ENCODE data around the gene STOX1. TPM values are rescaled to one million over a fixed set of nuclear protein-coding genes. Genes with fewer than 3 reads are reported as not detected.
A peak's percentile ranks its signal among the peaks of the same experiment; 100 is the strongest.

Gene STOX1
- total RNA-seq, 1 experiment from 2014 or later, result 2.7 TPM

DNA sequence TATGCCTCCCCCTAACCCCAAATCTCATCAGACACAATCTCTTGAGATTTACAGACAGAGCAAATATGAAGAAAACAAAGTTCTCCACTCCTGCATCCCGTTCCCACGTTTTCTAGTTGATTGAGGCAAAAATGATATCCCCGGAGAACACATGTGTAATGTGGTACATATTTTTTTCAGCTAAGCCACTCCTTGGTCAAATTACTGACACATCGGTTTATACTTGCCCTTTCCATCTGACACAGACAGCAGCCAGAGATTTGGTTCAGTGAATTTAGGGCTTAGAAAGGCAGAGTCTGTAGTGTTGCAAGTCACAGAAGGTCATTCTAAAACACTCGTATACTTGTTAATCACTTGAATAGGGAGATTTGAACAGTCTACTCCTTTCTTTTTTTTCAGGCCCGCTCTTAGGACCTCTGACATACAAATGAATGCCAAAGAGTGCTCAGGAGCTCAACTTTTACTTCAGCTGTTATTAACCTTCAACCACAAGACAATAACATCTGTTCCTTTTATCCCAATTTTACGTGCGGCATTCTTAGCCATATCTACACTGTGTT, 71.9 kb downstream of the STOX1 start:
- BruUV-seq (replicated peaks), result no TSS peak
- intact Hi-C loops (cut with micrococcal nuclease; ENCODE audit: unreplicated experiment), result loop anchor here (10.0 kb wide), 1 partner anchor 684 kb away; no protein-coding TSS in a partner anchor
- no peaks in the 10 kb centered on the region for H3K27me3 Mint-ChIP-seq (ENCODE audit: unreplicated experiment)
- H3K36me3 Mint-ChIP-seq (ENCODE audit: insufficient read depth, unreplicated experiment), result peaks cover 35% of the 10 kb centered on the region
- H3K27ac Mint-ChIP-seq (ENCODE audit: unreplicated experiment), result no peak overlapping the region
- H3K4me1 Mint-ChIP-seq (ENCODE audit: low read depth, unreplicated experiment), result peaks cover 21% of the 10 kb centered on the region
- TF ChIP-seq, protein P1, sequence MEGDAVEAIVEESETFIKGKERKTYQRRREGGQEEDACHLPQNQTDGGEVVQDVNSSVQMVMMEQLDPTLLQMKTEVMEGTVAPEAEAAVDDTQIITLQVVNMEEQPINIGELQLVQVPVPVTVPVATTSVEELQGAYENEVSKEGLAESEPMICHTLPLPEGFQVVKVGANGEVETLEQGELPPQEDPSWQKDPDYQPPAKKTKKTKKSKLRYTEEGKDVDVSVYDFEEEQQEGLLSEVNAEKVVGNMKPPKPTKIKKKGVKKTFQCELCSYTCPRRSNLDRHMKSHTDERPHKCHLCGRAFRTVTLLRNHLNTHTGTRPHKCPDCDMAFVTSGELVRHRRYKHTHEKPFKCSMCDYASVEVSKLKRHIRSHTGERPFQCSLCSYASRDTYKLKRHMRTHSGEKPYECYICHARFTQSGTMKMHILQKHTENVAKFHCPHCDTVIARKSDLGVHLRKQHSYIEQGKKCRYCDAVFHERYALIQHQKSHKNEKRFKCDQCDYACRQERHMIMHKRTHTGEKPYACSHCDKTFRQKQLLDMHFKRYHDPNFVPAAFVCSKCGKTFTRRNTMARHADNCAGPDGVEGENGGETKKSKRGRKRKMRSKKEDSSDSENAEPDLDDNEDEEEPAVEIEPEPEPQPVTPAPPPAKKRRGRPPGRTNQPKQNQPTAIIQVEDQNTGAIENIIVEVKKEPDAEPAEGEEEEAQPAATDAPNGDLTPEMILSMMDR (IDR thresholded peaks at IDR 0.05; ENCODE audit: unreplicated experiment), result no peak
- no peak overlapping the region for H3K4me3 Mint-ChIP-seq (ENCODE audit: low read depth, unreplicated experiment)
- CTCF ChIA-PET, result no interaction called here
- DNase-seq, result no peak
- H3K9me3 Mint-ChIP-seq (ENCODE audit: low read depth, unreplicated experiment), result no peaks in the 10 kb centered on the region

DNA sequence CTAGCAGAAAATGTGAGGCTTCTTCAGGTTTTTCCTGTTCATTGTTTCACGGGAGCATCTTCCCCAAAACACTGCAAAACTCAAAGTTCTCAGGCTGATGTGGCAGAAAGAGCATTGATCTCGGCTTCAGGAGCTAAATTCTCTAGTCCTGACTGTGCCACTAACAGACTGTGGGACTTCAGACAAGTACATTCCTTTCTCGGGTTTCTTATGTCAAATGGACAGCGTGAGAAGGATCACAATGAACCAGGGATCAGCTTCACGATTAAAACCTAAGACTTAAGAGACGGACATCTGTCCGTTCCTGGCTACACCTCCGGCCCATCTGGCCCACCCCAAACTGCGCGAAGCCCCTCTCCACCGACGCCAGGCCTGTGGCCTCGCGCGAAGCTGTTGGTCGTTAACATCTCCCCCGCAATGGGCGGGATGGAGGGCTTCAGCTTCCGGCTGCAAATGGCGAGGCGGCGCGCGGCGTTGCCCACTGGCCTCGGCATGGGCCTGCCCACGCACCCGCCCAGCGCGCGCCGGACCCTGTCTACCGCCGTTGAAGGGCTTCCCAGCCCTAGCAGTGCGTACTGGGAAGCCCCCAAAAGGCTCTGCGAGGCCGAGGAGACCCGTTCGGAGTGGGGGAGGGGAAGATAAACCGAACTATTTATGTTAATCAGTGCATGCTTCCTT, 73.2 kb downstream of the STOX1 start:
- intact Hi-C loops (cut with micrococcal nuclease; ENCODE audit: unreplicated experiment), result loop anchor here (10.0 kb wide), 1 partner anchor 556 kb away; no protein-coding TSS in a partner anchor

DNA sequence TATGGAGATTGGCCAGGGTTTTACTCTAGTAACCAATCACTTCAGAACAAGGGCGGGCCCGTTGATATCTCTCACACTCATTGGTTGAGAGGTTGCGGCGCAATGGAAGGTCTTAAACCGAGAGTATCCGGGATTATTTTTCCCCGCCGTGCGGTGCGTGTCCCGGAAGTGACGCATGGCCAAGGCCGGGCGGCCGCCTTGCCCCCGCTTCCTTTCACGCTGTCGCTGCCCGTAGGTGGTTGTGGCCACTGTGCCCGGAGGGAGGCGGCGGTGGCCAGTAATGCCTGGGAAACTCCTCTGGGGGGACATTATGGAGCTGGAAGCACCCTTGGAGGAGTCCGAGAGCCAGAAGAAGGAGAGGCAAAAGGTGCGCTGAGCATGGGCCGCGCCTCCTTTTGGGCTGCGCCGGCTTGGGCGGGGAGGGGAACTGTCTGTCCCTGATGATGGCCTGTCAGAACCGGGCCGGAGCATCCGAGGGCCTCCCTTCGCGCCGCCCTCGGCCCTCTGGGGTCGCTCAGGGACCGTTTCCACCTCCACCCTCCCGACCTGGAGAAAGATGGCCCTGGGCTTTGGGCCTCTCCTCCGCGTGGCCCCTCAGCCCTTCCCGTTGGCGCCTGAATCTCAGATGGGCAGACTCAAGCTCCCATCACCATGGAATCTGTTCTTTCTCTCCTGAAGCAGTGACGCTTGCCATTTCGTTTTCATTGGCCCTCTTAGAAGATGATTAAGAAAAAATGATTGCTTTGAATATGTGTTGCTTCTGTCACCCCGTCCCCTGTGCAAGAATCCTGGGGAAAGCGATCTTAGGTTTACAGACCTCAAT, 74.0 kb downstream of the STOX1 start, which contains the start of gene DDX50:
Gene DDX50 (plus strand): TSS at position 211 of the 823 bp plus-strand sequence. CDS start 70 bp downstream, at position 281.
- CTCF ChIA-PET, result interaction anchor here (0.6 to 1.0 kb wide), 3 partner anchors 15 to 52 kb away, joined by 3 to 4 read pairs (median 3); no protein-coding TSS in a partner anchor
- intact Hi-C loops (cut with micrococcal nuclease; ENCODE audit: unreplicated experiment), result loop anchor here (10.0 kb wide), 1 partner anchor 557 kb away; no protein-coding TSS in a partner anchor
- Mint-ChIP-seq H3K9me3 (ENCODE audit: low read depth, unreplicated experiment) (no peaks in the 10 kb centered on the region), H3K4me3 (ENCODE audit: low read depth, unreplicated experiment) (peak within 1 kb of the TSS; percentile 94), H3K27ac (ENCODE audit: unreplicated experiment) (peak within 1 kb of the TSS; percentile 90), H3K27me3 (ENCODE audit: unreplicated experiment) (no peaks in the 10 kb centered on the region), H3K4me1 (ENCODE audit: low read depth, unreplicated experiment) (peaks cover 28% of the 10 kb centered on the region), H3K36me3 (ENCODE audit: insufficient read depth, unreplicated experiment) (peaks cover 38% of the 10 kb centered on the region)
- BruUV-seq (replicated peaks), result TSS peak; percentile 68
- DNase-seq, result peak; percentile 98
- TF ChIP-seq, protein P1 (IDR thresholded peaks at IDR 0.05; ENCODE audit: unreplicated experiment), result no peak

More for the DNA sequence above, 73.2 kb downstream of the STOX1 start:
- peaks cover 35% of the 10 kb centered on the region for H3K36me3 Mint-ChIP-seq (ENCODE audit: insufficient read depth, unreplicated experiment)
- peaks cover 26% of the 10 kb centered on the region for H3K4me1 Mint-ChIP-seq (ENCODE audit: low read depth, unreplicated experiment)
- peak overlapping the region; percentile 94 for H3K4me3 Mint-ChIP-seq (ENCODE audit: low read depth, unreplicated experiment)
- TF ChIP-seq, protein P1 (IDR thresholded peaks at IDR 0.05; ENCODE audit: unreplicated experiment), result no peak
- H3K9me3 Mint-ChIP-seq (ENCODE audit: low read depth, unreplicated experiment), result no peaks in the 10 kb centered on the region
- no peak for DNase-seq
- H3K27me3 Mint-ChIP-seq (ENCODE audit: unreplicated experiment), result no peaks in the 10 kb centered on the region
- H3K27ac Mint-ChIP-seq (ENCODE audit: unreplicated experiment), result peak overlapping the region; percentile 90
- CTCF ChIA-PET, result interaction anchor here (0.6 to 1.0 kb wide), 2 partner anchors 33 to 52 kb away, joined by 3 to 4 read pairs; no protein-coding TSS in a partner anchor
- TSS peak; percentile 99 for BruUV-seq (replicated peaks)

DNA sequence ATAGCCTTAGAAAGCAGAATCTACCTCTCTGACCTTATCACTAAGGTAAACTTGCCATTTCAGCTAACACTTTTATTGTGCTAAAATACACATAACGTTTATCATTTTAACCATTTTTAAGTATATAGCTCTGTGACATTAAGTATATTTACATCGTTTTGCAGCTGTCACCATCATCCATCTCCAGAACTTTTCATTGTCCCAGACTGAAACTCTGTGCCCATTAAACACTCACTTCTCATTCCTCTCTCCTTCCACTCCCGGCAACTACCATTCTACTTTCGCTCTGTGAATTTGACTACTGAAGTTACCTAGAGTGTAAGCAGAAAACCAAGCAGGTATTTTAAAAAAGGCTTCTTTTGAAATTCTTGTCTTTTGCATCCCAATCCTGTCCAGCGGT, 75.1 kb downstream of the STOX1 start:
- Mint-ChIP-seq H3K9me3 (ENCODE audit: low read depth, unreplicated experiment) (no peaks in the 10 kb centered on the region), H3K4me3 (ENCODE audit: low read depth, unreplicated experiment) (peak overlapping the region; percentile 94), H3K4me1 (ENCODE audit: low read depth, unreplicated experiment) (peaks cover 33% of the 10 kb centered on the region), H3K27ac (ENCODE audit: unreplicated experiment) (peak overlapping the region; percentile 90), H3K27me3 (ENCODE audit: unreplicated experiment) (no peaks in the 10 kb centered on the region), H3K36me3 (ENCODE audit: insufficient read depth, unreplicated experiment) (peaks cover 49% of the 10 kb centered on the region)
- intact Hi-C loops (cut with micrococcal nuclease; ENCODE audit: unreplicated experiment), result loop anchor here (10.0 kb wide), 1 partner anchor 558 kb away; no protein-coding TSS in a partner anchor
- BruUV-seq (replicated peaks), result no TSS peak
- DNase-seq, result no peak
- TF ChIP-seq, protein P1 (IDR thresholded peaks at IDR 0.05; ENCODE audit: unreplicated experiment), result no peak
- CTCF ChIA-PET, result interaction anchor here (0.7 kb wide), 1 partner anchor 49 kb away, joined by 4 read pairs; no protein-coding TSS in a partner anchor

All from Calu3 (cell line).